ENCODE results near the gene FAM168B. TPM values are rescaled to one million over a fixed set of nuclear protein-coding genes. Genes with fewer than 3 reads are reported as not detected.
A peak's percentile ranks its signal among the peaks of the same experiment; 100 is the strongest.

Gene FAM168B
- total and polyA plus RNA-seq, 10 of the 15 experiments (the other 5 are each of a cell fraction or from before 2014, with no cell fraction given), result 3.5 to 77.3 (median 45.9) TPM

- no peaks in the 10 kb centered on the region for H4K20me1 ChIP-seq (ENCODE audit: control insufficient read depth, insufficient read depth)
- ChIA-PET RAD21 (ENCODE audit: unreplicated experiment) (interaction anchor here (2.7 kb wide), 1 partner anchor 10 kb away, joined by 18 read pairs; the partner anchor contains the start of gene FAM168B), SMC1A (ENCODE audit: uncharacterized antibody, unreplicated experiment) (interaction anchor here (3.6 kb wide), 1 partner anchor 9 kb away, joined by 34 read pairs; the partner anchor contains the start of gene FAM168B), POLR2A (interaction anchor here (1.2 to 5.5 kb wide), 3 partner anchors 8 to 10 kb away, joined by 4 to 45 read pairs (median 16); partner anchors contain the start of gene FAM168B), CTCF (interaction anchor here (1.8 to 4.9 kb wide), 2 partner anchors 10 to 305 kb away, joined by 4 to 31 read pairs; partner anchors contain the start of gene FAM168B)
- intact Hi-C loops (cut with micrococcal nuclease; ENCODE audit: unreplicated experiment), result loop anchor here (10.0 kb wide), 1 partner anchor 758 kb away; the partner anchor contains the start of gene IMP4
- no peak for DNase-seq (ENCODE audit: low read depth, low spot score)
- peak overlapping the region; percentile 44; the same call in 1 of the 2 replicates for H2AFZ ChIP-seq (ENCODE audit: control insufficient read depth, low read depth, low read length)
- WGBS (ENCODE audit: insufficient coverage, insufficient replicate concordance, low lambda C conversion rate, missing lambda C conversion rate), result 61% methylated on average over 2 of the region's 2 CpGs
- no TSS peak for BruUV-seq (replicated peaks)
- H3K36me3 ChIP-seq (ENCODE audit: control insufficient read depth in 2 of 2, insufficient read depth in 2 of 2, low read length in 1 of 2), result peaks cover 0 to 3% of the 10 kb centered on the region in 2 experiments; a peak in 1 of 4 replicates
- H3K9me3 ChIP-seq (replicated peaks; ENCODE audit: control insufficient read depth, insufficient read depth, low read length), result no peaks in the 10 kb centered on the region
- H3K27ac ChIP-seq (ENCODE audit: control insufficient read depth, insufficient read depth), result no peak overlapping the region
- TF ChIP-seq SMC3 (IDR thresholded peaks at IDR 0.05; ENCODE audit: borderline replicate concordance, low read length), result no peak
- TF ChIP-seq ZZZ3 (IDR thresholded peaks at IDR 0.05; ENCODE audit: control insufficient read depth, insufficient read length, low read depth), result no peak
- TF ChIP-seq TCF12 (IDR thresholded peaks at IDR 0.05; ENCODE audit: low read depth, low read length), result no peak
- TF ChIP-seq PBX3 (IDR thresholded peaks at IDR 0.05; ENCODE audit: insufficient replicate concordance, low read depth, low read length), result no peak
- TF ChIP-seq SIX5 (IDR thresholded peaks at IDR 0.05; ENCODE audit: low read depth, low read length, severe bottlenecking), result no peak
- no peak for TF ChIP-seq ZBTB40 (IDR thresholded peaks at IDR 0.05; ENCODE audit: borderline replicate concordance)
- no peak for TF ChIP-seq IRF5 (IDR thresholded peaks at IDR 0.05; ENCODE audit: borderline replicate concordance)
- no peak for TF ChIP-seq GABPA (IDR thresholded peaks at IDR 0.05; ENCODE audit: low read depth)
- TF ChIP-seq TARDBP (IDR thresholded peaks at IDR 0.05; ENCODE audit: borderline replicate concordance), result no peak
- TF ChIP-seq ZBTB33 (IDR thresholded peaks at IDR 0.05), result no peak
- peaks cover 6% of the 10 kb centered on the region for H3K4me1 ChIP-seq (ENCODE audit: control insufficient read depth, insufficient read depth, low read length)
- no peaks in the 10 kb centered on the region for H3K27me3 ChIP-seq (replicated peaks in 1 of 2; ENCODE audit: control insufficient read depth in 2 of 2, insufficient read depth in 2 of 2, low read length in 1 of 2)
- no peak for FAIRE-seq
- H3K4me2 ChIP-seq (ENCODE audit: control insufficient read depth, insufficient read depth), result no peak overlapping the region
- in situ Hi-C loops (cut with MboI), result no loop called here
- no peak overlapping the region for H3K9ac ChIP-seq (ENCODE audit: control insufficient read depth, insufficient read depth, low read length)
- peaks cover 30% of the 10 kb centered on the region for H3K79me2 ChIP-seq (ENCODE audit: control insufficient read depth, insufficient read depth, low read length)
- H3K4me3 ChIP-seq, result no peak overlapping the region
- no peak for ATAC-seq
These were observed 9.9 kb upstream of the FAM168B start for GRCh38 chr2:131103165-131103564.
